ENCODE results near the gene OPA1. TPM values are rescaled to one million over a fixed set of nuclear protein-coding genes. Genes with fewer than 3 reads are reported as not detected.

Gene OPA1
- total RNA-seq, 1 experiment from 2014 or later: 75.4 TPM

DNA sequence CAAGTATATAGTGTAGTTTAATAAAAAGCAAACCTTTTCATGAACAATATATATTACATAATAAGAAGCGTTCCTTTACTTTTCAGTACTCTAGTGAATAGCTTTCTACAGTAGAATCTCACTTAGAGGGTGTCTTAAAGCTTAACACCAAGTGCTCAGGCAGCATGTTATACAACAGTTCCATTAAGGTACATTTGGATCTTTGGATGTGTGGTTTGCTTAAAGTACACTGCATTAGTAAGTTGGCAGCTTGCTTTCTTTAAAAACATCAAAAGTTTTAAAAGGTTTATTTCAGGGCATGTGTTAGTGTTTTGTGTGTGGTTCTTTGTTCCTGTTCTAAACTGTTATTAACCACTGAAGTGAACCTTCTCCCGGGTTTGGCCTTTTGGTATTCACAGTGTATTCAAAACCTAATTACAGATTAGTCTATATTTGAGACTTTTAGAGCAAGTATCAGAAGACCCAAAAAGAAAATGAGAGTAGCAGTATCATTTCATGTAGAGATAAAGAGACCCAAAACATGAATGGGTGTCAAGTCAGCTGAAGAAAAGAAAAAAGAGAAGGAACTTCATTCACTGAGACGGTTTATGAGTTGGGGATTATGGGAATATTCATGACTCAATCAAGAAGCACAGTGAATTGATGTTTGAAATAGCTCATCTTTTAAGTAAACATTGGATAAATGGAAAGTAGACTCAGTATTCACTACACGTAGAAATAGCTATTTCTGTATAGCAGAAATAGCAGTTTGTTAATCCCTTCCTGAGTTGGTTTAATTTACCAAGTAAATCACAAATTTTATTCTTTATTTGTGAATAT, 93.9 kb downstream of the OPA1 start:
- H3K36me3 Mint-ChIP-seq (ENCODE audit: insufficient read depth in 1 of 3, low read depth in 3 of 3): peaks cover 3 to 8% (median 8%) of the 10 kb centered on the region in 3 experiments; a peak in 4 of 7 replicates
- H2BK120ac ChIP-seq (ENCODE audit: low read depth, low read length, poor library complexity, severe bottlenecking): no peak overlapping the region
- no peaks in the 10 kb centered on the region for H3K79me1 ChIP-seq (ENCODE audit: insufficient read depth, low read depth, low read length, poor library complexity, severe bottlenecking)
- no peak overlapping the region for H3K4me2 ChIP-seq (ENCODE audit: insufficient read depth, insufficient read length, low read length)
- no peak overlapping the region for H3K4me3 Mint-ChIP-seq
- H2BK5ac ChIP-seq (ENCODE audit: insufficient read length, low read length): no peak overlapping the region
- H3K4me1 Mint-ChIP-seq: no peaks in the 10 kb centered on the region
- no peak for TF ChIP-seq CTCF (conservative IDR thresholded peaks at IDR 0.05)
- H2AFZ ChIP-seq (ENCODE audit: low read length): no peak overlapping the region
- H3K18ac ChIP-seq (ENCODE audit: insufficient read length, low read depth, low read length): no peak overlapping the region
- no peak overlapping the region for H3K9ac ChIP-seq (ENCODE audit: extremely low read depth, insufficient read length, low read length)
- H4K20me1 ChIP-seq (ENCODE audit: control insufficient read depth, insufficient read depth, insufficient read length): no peaks in the 10 kb centered on the region
- no peaks in the 10 kb centered on the region for H3K27me3 Mint-ChIP-seq (ENCODE audit: low read depth)
- H3T11ph ChIP-seq (ENCODE audit: low read length): no peak overlapping the region
- H4K91ac ChIP-seq (ENCODE audit: insufficient read length, low read depth, low read length): no peak overlapping the region
- H3K27me3 ChIP-seq (ENCODE audit: insufficient read depth, low read length): no peaks in the 10 kb centered on the region
- H4K5ac ChIP-seq (ENCODE audit: insufficient read length, low read depth, low read length): no peak overlapping the region
- no peak overlapping the region for H2AK5ac ChIP-seq (ENCODE audit: insufficient read length, low read length)
- no peak overlapping the region for H2BK20ac ChIP-seq (ENCODE audit: low read depth, low read length, poor library complexity, severe bottlenecking)
- H2BK12ac ChIP-seq (ENCODE audit: insufficient read length, low read depth, low read length): no peak overlapping the region
- H2BK15ac ChIP-seq (ENCODE audit: low read depth, low read length): no peak overlapping the region
- H4K8ac ChIP-seq (replicated peaks; ENCODE audit: insufficient read length, low read depth, low read length): no peak overlapping the region
- no peak overlapping the region for H3K56ac ChIP-seq (ENCODE audit: insufficient read length, low read depth, low read length)
- no CpG with 5 or more reads among the region's 4 CpGs for WGBS (ENCODE audit: extremely low coverage, insufficient read length, low lambda C conversion rate)
- H3K27ac ChIP-seq (ENCODE audit: insufficient read length, low read depth, low read length): no peak overlapping the region
- 0 out of 2 replicates have a peak, but pooled peaks cover 2% of the 10 kb centered on the region for H3K79me2 ChIP-seq (ENCODE audit: insufficient read depth, low read length)
- H3K14ac ChIP-seq (ENCODE audit: insufficient read depth, low read length): no peak overlapping the region
- no peak overlapping the region for H3K23ac ChIP-seq (ENCODE audit: insufficient read length, low read depth, low read length)
- H3K9me3 Mint-ChIP-seq: no peaks in the 10 kb centered on the region
- H3K23me2 ChIP-seq (ENCODE audit: insufficient read length, low read depth, low read length, poor library complexity, severe bottlenecking): no peaks in the 10 kb centered on the region
- no peak for DNase-seq
- H3K4me1 ChIP-seq (ENCODE audit: insufficient read depth, low read length): no peaks in the 10 kb centered on the region
- no peak overlapping the region for H3K4ac ChIP-seq (ENCODE audit: low read depth, low read length)
- H3K9me3 ChIP-seq (ENCODE audit: control insufficient read depth, low read depth, low read length): no peaks in the 10 kb centered on the region
- H3K27ac Mint-ChIP-seq: peak overlapping the region in 1 of 3 experiments; percentile 46; a peak in 1 of 7 replicates
